Lower lobe of right lung (tissue), 2 donors: ENCODE data around the gene SLC9A8. TPM values are rescaled to one million over a fixed set of nuclear protein-coding genes. Genes with fewer than 3 reads are reported as not detected.
"Not testable (repeated sequence)": the region's sequence is repeated elsewhere in the genome, so short reads cannot be mapped to it uniquely, and the experiment has no call there.

Experiments used
- ATAC-seq, 2 donors: fragments of 200-7000 bp; cut with Tn5 transposase; one replicate each; pipeline ENCODE4 v1.9.1; 2020 to 2022; ENCODE audit warnings: mild to moderate bottlenecking in 2 of 2, moderate library complexity in 2 of 2
- DNase-seq: peaks from one replicate; pipeline ENCODE4 v3.0.0-alpha.2; 2020
- H3K27ac ChIP-seq: fragments of 200-600 bp; one replicate; pipeline ENCODE4 v1.8.0; 2022
- H3K27me3 ChIP-seq: fragments of 200-600 bp; one replicate; pipeline ENCODE4 v1.8.0; 2022; ENCODE audit warnings: low read depth
- H3K36me3 ChIP-seq: fragments of 200-600 bp; one replicate; pipeline ENCODE4 v1.8.0; 2022; ENCODE audit warnings: mild to moderate bottlenecking
- H3K4me1 ChIP-seq: fragments of 200-600 bp; one replicate; pipeline ENCODE4 v1.8.0; 2022
- H3K4me3 ChIP-seq: fragments of 200-600 bp; one replicate; pipeline ENCODE4 v1.8.0; 2022; ENCODE audit warnings: mild to moderate bottlenecking
- H3K9me3 ChIP-seq: fragments of 200-600 bp; one replicate; pipeline ENCODE4 v1.8.0; 2022
- CTCF ChIP-seq: fragments of 200-600 bp; IDR thresholded peaks from one replicate; pipeline ENCODE4 v1.8.0; 2022; ENCODE audit warnings: antibody characterized with exemption, mild to moderate bottlenecking
- intact Hi-C: fragments of 100-400 bp; cut with DNase I; formaldehyde crosslinking; loops from one replicate; pipeline ENCODE4 v1.11.0; 2022
- total RNA-seq: library from RNA; stranded (reverse); fragmentation: NEBNext Ultra II Directional; extraction: Animal tissue kit (Norgen Biotek cat#: 25700); gene quantifications from one replicate; pipeline ENCODE4 v1.2.1, GENCODE V29; 2021
- donor health status: DM: no; HTN: yes; CAD: no; lungs with severe emphysema.

The SLC9A8 gene
- total RNA-seq, 1 donor from 2014 or later = 17.7 TPM

GRCh38 chr20:49768204-49769047 is 44.2 kb upstream of the SLC9A8 start:
- H3K4me1 ChIP-seq = peaks cover 86% of the 10 kb centered on the region
- H3K36me3 ChIP-seq = no peaks in the 10 kb centered on the region
- DNase-seq = peak; percentile 70
- H3K27ac ChIP-seq = peak overlapping the region; percentile 71
- no peak for TF ChIP-seq CTCF
- peak overlapping the region; percentile 12 for H3K4me3 ChIP-seq
- H3K9me3 ChIP-seq = no peaks in the 10 kb centered on the region
- H3K27me3 ChIP-seq = no peaks in the 10 kb centered on the region
- intact Hi-C loops = no loop called here
- ATAC-seq = peak; percentile 71 to 74

- Histone ChIP-seq H3K27me3 (no peaks in the 10 kb centered on the region), H3K9me3 (no peaks in the 10 kb centered on the region), H3K27ac (peak overlapping the region; percentile 71), H3K4me1 (peaks cover 86% of the 10 kb centered on the region), H3K36me3 (no peaks in the 10 kb centered on the region), H3K4me3 (no peak overlapping the region)
- intact Hi-C loops = no loop called here
- ATAC-seq (no peak), DNase-seq (no peak)
- no peak for TF ChIP-seq CTCF
Observed at GRCh38 chr20:49769048-49769581, 43.5 kb upstream of the SLC9A8 start.

GRCh38 chr20:49770634-49771033 is 42.0 kb upstream of the SLC9A8 start:
- intact Hi-C loops = no loop called here
- DNase-seq (no peak), ATAC-seq (no peak)
- Histone ChIP-seq H3K4me1 (peaks cover 84% of the 10 kb centered on the region), H3K4me3 (no peak overlapping the region), H3K9me3 (no peaks in the 10 kb centered on the region), H3K27me3 (no peaks in the 10 kb centered on the region), H3K27ac (peak overlapping the region; percentile 41), H3K36me3 (no peaks in the 10 kb centered on the region)
- no peak for TF ChIP-seq CTCF

- H3K36me3 ChIP-seq, H3K27me3 ChIP-seq, ATAC-seq, H3K9me3 ChIP-seq, intact Hi-C loops, H3K4me3 ChIP-seq, DNase-seq: not testable (repeated sequence)
- Histone ChIP-seq H3K4me1 (peaks cover 61% of the 10 kb centered on the region), H3K27ac (peak overlapping the region; percentile 24)
Observed at GRCh38 chr20:49774213-49774612, 38.4 kb upstream of the SLC9A8 start.

- peak; percentile 65 for DNase-seq
Observed at GRCh38 chr20:49775229-49775693, 37.4 kb upstream of the SLC9A8 start.

More at GRCh38 chr20:49775229-49775693, 37.4 kb upstream of the SLC9A8 start:
- TF ChIP-seq CTCF = no peak
- peak; percentile 87 for ATAC-seq
- H3K27me3 ChIP-seq = no peaks in the 10 kb centered on the region
- H3K9me3 ChIP-seq = no peaks in the 10 kb centered on the region
- no peaks in the 10 kb centered on the region for H3K36me3 ChIP-seq
- no peak overlapping the region for H3K4me3 ChIP-seq
- H3K4me1 ChIP-seq = peaks cover 52% of the 10 kb centered on the region
- peak overlapping the region; percentile 59 for H3K27ac ChIP-seq
- intact Hi-C loops = no loop called here
